ENCODE results near the gene EPS8L3.

DNA sequence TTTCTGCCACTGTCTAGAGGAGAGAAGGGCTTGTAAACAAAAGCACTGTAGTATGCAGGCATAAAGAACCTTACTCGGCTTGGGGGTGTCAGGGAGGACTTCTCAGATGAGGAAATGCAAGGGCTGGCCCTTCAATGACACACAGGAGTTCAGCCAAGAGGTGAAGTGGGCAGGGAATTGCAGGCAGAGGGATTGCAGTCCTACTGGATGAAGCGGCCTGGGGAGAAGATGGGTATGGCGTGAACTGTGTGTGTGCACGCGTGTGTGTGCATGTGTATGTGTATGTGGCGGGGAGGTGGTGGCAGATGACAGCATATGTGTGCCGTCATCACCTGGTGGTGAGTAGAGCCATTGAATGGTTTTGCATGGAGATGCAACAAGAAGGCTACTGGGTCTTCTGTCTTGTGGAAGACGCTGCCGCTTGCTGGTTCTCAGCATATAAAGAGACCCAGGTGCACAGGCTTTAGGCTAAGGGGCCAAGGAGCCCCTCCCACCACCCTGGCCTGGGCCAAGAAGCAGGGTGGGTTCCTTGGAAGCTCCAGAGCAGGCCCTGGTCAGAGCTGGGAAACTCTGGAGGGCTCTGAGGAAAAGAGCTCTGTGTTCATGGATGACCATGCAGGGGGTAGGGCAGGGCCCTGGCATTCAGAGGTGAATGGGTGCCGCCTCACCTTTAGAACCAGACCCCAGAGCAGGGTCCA lies 4.1 kb upstream of the EPS8L3 start:
- TF ChIP-seq, protein P1, sequence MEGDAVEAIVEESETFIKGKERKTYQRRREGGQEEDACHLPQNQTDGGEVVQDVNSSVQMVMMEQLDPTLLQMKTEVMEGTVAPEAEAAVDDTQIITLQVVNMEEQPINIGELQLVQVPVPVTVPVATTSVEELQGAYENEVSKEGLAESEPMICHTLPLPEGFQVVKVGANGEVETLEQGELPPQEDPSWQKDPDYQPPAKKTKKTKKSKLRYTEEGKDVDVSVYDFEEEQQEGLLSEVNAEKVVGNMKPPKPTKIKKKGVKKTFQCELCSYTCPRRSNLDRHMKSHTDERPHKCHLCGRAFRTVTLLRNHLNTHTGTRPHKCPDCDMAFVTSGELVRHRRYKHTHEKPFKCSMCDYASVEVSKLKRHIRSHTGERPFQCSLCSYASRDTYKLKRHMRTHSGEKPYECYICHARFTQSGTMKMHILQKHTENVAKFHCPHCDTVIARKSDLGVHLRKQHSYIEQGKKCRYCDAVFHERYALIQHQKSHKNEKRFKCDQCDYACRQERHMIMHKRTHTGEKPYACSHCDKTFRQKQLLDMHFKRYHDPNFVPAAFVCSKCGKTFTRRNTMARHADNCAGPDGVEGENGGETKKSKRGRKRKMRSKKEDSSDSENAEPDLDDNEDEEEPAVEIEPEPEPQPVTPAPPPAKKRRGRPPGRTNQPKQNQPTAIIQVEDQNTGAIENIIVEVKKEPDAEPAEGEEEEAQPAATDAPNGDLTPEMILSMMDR (IDR thresholded peaks at IDR 0.05; ENCODE audit: control extremely low read depth in 1 of 3, insufficient read depth in 1 of 3, low read depth in 1 of 3, low read length in 3 of 3), result no peak
- TF ChIP-seq CBX5 (IDR thresholded peaks at IDR 0.05; ENCODE audit: low read depth, low read length), result no peak
- TF ChIP-seq RFX5 (IDR thresholded peaks at IDR 0.05; ENCODE audit: borderline replicate concordance, low read depth, low read length), result no peak
- TF ChIP-seq POLR2A (IDR thresholded peaks at IDR 0.05; ENCODE audit: control extremely low read depth in 1 of 2, low read depth in 2 of 2, low read length in 2 of 2), result no peak
- TF ChIP-seq MAFK (IDR thresholded peaks at IDR 0.05; ENCODE audit: low read depth, low read length), result no peak
- no peak for TF ChIP-seq TEAD4 (IDR thresholded peaks at IDR 0.05; ENCODE audit: low read depth, low read length)
- TF ChIP-seq EGR1 (IDR thresholded peaks at IDR 0.05; ENCODE audit: borderline replicate concordance, low read depth, low read length), result no peak
- no peak for TF ChIP-seq SIN3A (conservative IDR thresholded peaks at IDR 0.05 in 1 of 2, IDR thresholded peaks at IDR 0.05 in 1 of 2; ENCODE audit: low read depth in 1 of 2, low read length in 2 of 2)
- no peak for TF ChIP-seq POLR2AphosphoS5 (IDR thresholded peaks at IDR 0.05; ENCODE audit: low read depth, low read length)

Data from H1 (cell line).